UCSD-AML1 (cell line): ENCODE results near the gene PRAF2.

ENCODE experiments used
- DNase-seq: peaks from one replicate; lab custom pipeline; 2025; ENCODE audit not compliant: unreplicated experiment; lab: John Stamatoyannopoulos, UW

PRAF2 gene

GRCh38 chrX:49043220-49043986 lies 30.4 kb downstream of the PRAF2 start, which contains the start of gene TFE3:
TSS of gene TFE3 (minus strand) at chrX:49043357. CDS start at chrX:49043226, 131 bp downstream.
- DNase-seq: peak; percentile 96

DNA sequence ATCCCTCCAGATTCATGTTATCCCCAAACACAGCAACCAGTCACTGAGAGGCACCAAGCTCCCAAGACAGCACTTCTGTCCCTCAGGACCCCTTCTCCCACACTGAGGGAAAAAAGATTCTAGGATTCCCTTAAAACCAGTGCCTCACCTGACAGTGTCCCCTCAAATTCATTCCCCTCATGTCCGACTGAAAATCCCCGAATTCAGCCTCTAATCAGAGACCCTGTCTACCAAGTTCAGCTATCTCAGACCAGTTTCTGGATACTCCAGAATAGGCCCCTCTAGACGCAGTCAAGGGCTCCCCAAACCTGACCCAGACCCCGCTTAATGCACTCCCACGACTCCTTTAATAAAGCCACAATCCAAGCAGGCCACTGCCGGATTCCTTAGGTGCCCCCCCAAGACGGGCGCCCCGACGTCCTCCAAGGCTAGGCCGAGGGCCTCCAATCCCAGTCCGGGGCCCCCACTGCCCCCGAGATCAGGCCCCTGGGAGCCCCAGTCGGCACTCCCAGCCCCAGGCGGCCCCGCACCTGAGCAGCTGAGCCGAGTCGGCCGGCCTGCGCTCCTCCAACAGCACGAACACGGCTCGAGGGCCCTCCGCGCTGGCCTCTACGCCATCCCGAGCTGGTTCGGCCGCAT lies 31.1 kb downstream of the PRAF2 start:
- DNase-seq: no peak

- peak; percentile 33 for DNase-seq
These were observed 31.8 kb downstream of the PRAF2 start for GRCh38 chrX:49041744-49042580.

DNA sequence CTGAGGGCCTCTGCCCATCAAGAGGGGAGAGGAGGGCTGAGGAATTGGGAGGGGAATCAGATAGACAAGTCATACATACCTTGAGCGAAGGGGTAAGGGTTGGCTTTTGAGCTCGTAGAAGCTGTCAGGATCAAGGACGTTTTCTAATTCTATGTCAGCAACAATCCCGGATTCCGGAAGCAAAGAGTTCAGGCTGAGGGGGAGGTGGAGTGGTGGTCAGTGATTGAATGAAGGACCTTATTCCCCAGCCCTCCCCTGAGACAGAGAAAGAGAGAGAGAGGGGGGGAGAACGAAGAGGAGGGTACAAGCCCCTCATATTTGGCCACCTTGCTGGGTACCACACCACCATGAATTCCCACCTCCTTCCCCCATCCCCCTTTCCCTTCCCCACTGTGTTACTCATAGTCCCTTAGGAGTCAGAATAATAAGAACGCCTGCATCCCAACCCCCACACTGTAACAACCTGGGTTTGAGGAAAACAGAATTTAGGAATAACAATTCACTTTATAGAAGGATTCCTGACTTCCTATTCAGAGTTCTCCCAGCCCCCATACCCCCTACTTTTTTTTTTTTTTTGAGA lies 33.3 kb downstream of the PRAF2 start:
- no peak for DNase-seq

DNA sequence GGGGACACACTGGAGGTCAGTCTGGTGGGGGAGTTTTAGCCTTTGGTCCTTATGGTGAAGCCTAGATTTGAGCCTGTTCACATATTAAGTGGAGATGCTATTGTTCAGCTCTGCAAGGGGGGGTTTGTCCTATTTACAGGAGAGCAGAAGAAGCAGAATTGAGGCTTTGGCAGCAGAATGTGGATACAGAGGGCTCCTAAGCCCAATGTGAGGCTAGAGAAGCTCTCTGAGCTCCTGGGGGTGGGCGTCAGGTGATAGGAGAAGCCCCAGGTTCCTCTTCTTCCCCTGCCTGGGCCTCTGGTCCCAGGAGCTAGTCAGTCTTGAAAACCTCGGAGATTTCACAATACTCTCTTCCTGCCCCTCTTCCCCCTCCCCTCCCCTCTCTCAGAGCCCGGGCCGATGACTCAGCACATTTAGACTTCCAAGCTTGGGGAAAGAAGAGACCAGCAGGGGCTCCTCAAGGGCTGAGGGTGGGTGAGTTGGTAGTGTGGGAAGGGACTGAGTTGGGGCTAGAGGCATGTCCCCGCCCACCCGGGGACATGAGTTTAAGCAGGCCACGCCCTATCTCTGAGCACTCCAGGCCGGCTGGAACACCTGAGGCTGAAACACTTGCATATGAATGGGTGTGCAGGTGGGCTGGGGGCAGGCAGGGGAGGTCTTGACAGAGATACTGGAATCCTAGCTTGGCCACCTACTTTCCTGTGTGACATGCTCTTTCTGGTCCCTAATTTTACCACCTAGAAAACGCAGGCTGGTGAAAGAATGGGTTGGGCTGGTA lies 34.0 kb downstream of the PRAF2 start:
- peak; percentile 87 for DNase-seq

- DNase-seq: no peak
These were observed 35.8 kb downstream of the PRAF2 start for GRCh38 chrX:49037883-49038475.

DNA sequence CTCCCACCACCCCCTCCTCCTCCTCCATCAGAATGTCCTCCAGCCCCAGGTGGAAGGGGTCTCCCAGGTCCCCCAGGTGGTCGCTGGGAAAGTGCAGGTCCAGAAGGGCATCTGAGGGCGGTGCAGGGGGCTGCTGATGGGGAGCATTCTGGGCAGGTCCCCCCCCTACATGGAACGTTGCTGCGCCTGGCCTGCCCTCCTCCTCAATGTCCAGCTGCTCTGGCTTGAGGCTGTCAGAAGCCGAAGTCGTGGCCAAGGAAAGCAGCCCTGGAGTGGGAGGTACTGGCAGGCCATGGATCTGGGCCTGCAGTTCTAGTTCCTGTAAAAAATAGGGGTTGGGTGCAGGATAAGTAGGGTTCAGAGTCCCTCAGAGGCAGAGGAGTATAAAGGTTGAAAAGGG lies 43.5 kb downstream of the PRAF2 start:
- no peak for DNase-seq

DNA sequence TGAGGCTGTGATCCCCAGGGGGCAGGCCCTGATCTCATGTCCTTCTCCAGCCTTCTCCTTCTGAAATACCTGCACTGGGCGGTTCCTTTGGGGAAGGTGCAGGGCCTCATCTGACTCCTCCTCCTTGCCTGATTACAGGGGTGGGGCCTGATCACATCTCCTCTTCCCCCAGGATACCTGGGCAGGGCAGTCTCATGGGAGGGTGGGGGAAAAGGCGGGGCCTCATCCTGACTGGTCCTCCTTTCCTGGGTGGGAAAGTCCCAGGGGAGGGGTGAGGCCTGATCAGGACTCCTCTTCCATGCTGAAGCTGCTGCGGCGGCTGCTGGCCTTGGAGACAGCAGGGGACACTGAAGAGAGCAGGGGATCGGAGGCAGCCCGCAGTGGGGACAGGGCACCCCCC lies 43.9 kb downstream of the PRAF2 start:
- DNase-seq: no peak
